Thyroid gland (tissue), 4 donors: ENCODE data around the gene WBP11.
"Not testable (repeated sequence)": the region's sequence is repeated elsewhere in the genome, so short reads cannot be mapped to it uniquely, and the experiment has no call there.

Source experiments
- CTCF ChIP-seq, 6 experiments: fragments of 200-600 bp in 3 of 6; fragments of 450-650 bp in 3 of 6; sonication (generic) in 3 of 6; IDR thresholded peaks; one replicate each; pipeline ENCODE4 v1.5.1; 2016 to 2019; ENCODE audit warnings: antibody characterized with exemption in 6 of 6, mild to moderate bottlenecking in 2 of 6, inconsistent platforms in 1 of 6, moderate library complexity in 1 of 6
- POLR2A ChIP-seq, 2 donors: fragments of 450-650 bp; IDR thresholded peaks; one replicate each; pipeline ENCODE4 v1.6.1; 2017; ENCODE audit warnings: antibody characterized with exemption in 2 of 2, mild to moderate bottlenecking in 2 of 2, moderate library complexity in 1 of 2

- TF ChIP-seq CTCF, POLR2A (IDR thresholded peaks at IDR 0.05): not testable (repeated sequence)
Observed at GRCh38 chr12:14759711-14760280, 43.5 kb downstream of the WBP11 start.
